Choroid plexus epithelial cell (primary cell): ENCODE results near the gene GNG12.
A peak's percentile ranks its signal among the peaks of the same experiment; 100 is the strongest.
"Not testable (repeated sequence)": the region's sequence is repeated elsewhere in the genome, so short reads cannot be mapped to it uniquely, and the experiment has no call there.

Experiments
- DNase-seq: peaks from one replicate; pipeline ENCODE4 v3.0.0-alpha.2; 2010; ENCODE audit warnings: low read depth
- H3K4me3 ChIP-seq: 2 replicates; pipeline ENCODE4 v1.5.1; 2011; ENCODE audit warnings: low read depth, mild to moderate bottlenecking, control low read depth, low read length, moderate library complexity
- CTCF ChIP-seq: conservative IDR thresholded peaks from 2 replicates; pipeline ENCODE4 v1.5.1; 2011; ENCODE audit warnings: low read depth, mild to moderate bottlenecking, control low read depth, inconsistent platforms, low read length, moderate library complexity

Gene GNG12

GRCh38 chr1:67733681-67734322 lies 99.5 kb downstream of the GNG12 start:
- no peak for TF ChIP-seq CTCF
- H3K4me3 ChIP-seq: no peak overlapping the region
- peak; percentile 61 for DNase-seq

GRCh38 chr1:67732750-67733151 lies 100.5 kb downstream of the GNG12 start:
- H3K4me3 ChIP-seq: no peak overlapping the region
- TF ChIP-seq CTCF: no peak
- DNase-seq: peak; percentile 92

- DNase-seq: no peak
- no peak overlapping the region for H3K4me3 ChIP-seq
- TF ChIP-seq CTCF: no peak
These were observed 101.9 kb downstream of the GNG12 start for GRCh38 chr1:67731322-67731721.

GRCh38 chr1:67730312-67730711 lies 103.0 kb downstream of the GNG12 start:
- DNase-seq, H3K4me3 ChIP-seq: not testable (repeated sequence)

- no peak overlapping the region for H3K4me3 ChIP-seq
- TF ChIP-seq CTCF: no peak
- no peak for DNase-seq
These were observed 103.4 kb downstream of the GNG12 start for GRCh38 chr1:67729872-67730271.

- TF ChIP-seq CTCF: no peak
- DNase-seq: no peak
- no peak overlapping the region for H3K4me3 ChIP-seq
These were observed 107.0 kb downstream of the GNG12 start for GRCh38 chr1:67726224-67726623.

GRCh38 chr1:67724928-67725560 lies 108.2 kb downstream of the GNG12 start:
- peak; percentile 91 for DNase-seq
- no peak for TF ChIP-seq CTCF

More at GRCh38 chr1:67724928-67725560, 108.2 kb downstream of the GNG12 start:
- no peak overlapping the region for H3K4me3 ChIP-seq
